Lower leg skin (tissue), 3 donors: ENCODE results near the gene CIZ1.

ENCODE experiments used
- CTCF ChIP-seq, 3 donors: fragments of 450-650 bp; IDR thresholded peaks; one replicate each; pipeline ENCODE4 v1.5.1; 2016; ENCODE audit warnings: antibody characterized with exemption in 3 of 3, mild to moderate bottlenecking in 3 of 3, moderate library complexity in 2 of 3
- POLR2A ChIP-seq, 2 donors: fragments of 450-650 bp; IDR thresholded peaks; one replicate each; pipeline ENCODE4 v1.6.1; 2016 to 2017; ENCODE audit warnings: antibody characterized with exemption in 2 of 2, mild to moderate bottlenecking in 1 of 2, moderate library complexity in 1 of 2

GRCh38 chr9:128122809-128123175, 68.6 kb downstream of the CIZ1 start:
- TF ChIP-seq CTCF (IDR thresholded peaks at IDR 0.05) (no peak), POLR2A (IDR thresholded peaks at IDR 0.05) (no peak)
